Peyer's patch (tissue), 4 donors: ENCODE results near the gene NKIRAS2. TPM values are rescaled to one million over a fixed set of nuclear protein-coding genes. Genes with fewer than 3 reads are reported as not detected.
A peak's percentile ranks its signal among the peaks of the same experiment; 100 is the strongest.

ENCODE experiments used
- DNase-seq, 3 donors: peaks; one replicate each; pipeline ENCODE4 v3.0.0-alpha.2; 2017 to 2019
- H3K27ac ChIP-seq, 4 donors: fragments of 200-600 bp; sonication (generic); one replicate each; pipeline ENCODE4 v1.5.1; 2016 to 2019
- H3K27me3 ChIP-seq, 2 donors: fragments of 200-600 bp; sonication (generic); one replicate each; pipeline ENCODE4 v1.5.1; 2019
- H3K36me3 ChIP-seq, 3 donors: fragments of 200-600 bp; sonication (generic); one replicate each; pipeline ENCODE4 v1.5.1; 2016 to 2019
- H3K4me1 ChIP-seq, 4 donors: fragments of 200-600 bp; sonication (generic); one replicate each; pipeline ENCODE4 v1.5.1; 2016 to 2019
- H3K4me3 ChIP-seq, 4 donors: fragments of 200-600 bp; sonication (generic); 1 replicate in 3 of 4; 2 replicates in 1 of 4; pipeline ENCODE4 v1.5.1; 2016 to 2019; ENCODE audit warnings: mild to moderate bottlenecking in 1 of 4
- H3K9me3 ChIP-seq, 4 donors: fragments of 200-600 bp; sonication (generic); one replicate each; pipeline ENCODE4 v1.5.1; 2016 to 2019; ENCODE audit warnings: mild to moderate bottlenecking in 1 of 4
- POLR2A ChIP-seq, 2 donors: fragments of 450-650 bp; IDR thresholded peaks; one replicate each; pipeline ENCODE4 v1.5.1; 2017; ENCODE audit warnings: antibody characterized with exemption in 2 of 2, mild to moderate bottlenecking in 2 of 2, moderate library complexity in 2 of 2
- total RNA-seq, 4 donors: library from RNA; depleted of rRNA; stranded (reverse); fragments of >200 nt; gene quantifications; one replicate each; pipeline ENCODE4 v1.1.0, GENCODE V29; 2016
- TF ChIP-seq, protein P1 (sequence below), 6 experiments: fragments of 450-650 bp in 4 of 6; fragments of 200-600 bp in 2 of 6; sonication (generic) in 1 of 6; IDR thresholded peaks; one replicate each; pipeline ENCODE4 v1.5.1; 2017 to 2019; ENCODE audit warnings: antibody characterized with exemption in 6 of 6, mild to moderate bottlenecking in 3 of 6, moderate library complexity in 1 of 6

NKIRAS2 gene
- total RNA-seq, 4 donors from 2014 or later, result 22.1 to 38.1 (median 31.1) TPM

DNA sequence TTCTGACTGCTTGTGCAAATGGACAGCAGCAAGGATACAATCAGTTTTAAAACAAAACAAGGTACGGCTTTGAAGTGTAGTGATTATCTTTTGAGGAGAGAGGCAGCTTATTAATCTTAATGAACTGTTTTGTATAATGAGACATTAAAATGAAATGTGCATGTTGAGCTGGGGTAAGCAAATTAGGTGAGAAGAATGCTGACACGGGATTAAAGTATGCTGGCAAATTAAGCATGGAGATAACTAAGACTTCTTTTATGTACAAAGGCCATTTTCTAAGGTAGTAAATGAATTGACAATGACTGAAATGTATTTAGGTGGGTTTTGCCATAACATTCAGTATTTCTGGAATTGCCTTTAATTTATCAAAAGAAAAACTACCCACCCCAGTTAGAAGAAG lies 21.4 kb upstream of the NKIRAS2 start:
- no peak overlapping the region for H3K4me3 ChIP-seq
- peaks cover 0 to 26% (median 0%) of the 10 kb centered on the region in 4 donors for H3K4me1 ChIP-seq
- H3K9me3 ChIP-seq, result no peaks in the 10 kb centered on the region
- peaks cover 0 to 72% (median 0%) of the 10 kb centered on the region in 3 donors for H3K36me3 ChIP-seq
- no peak for DNase-seq
- H3K27ac ChIP-seq, result no peak overlapping the region
- no peaks in the 10 kb centered on the region for H3K27me3 ChIP-seq
- TF ChIP-seq POLR2A (IDR thresholded peaks at IDR 0.05), result no peak
- TF ChIP-seq, protein P1, sequence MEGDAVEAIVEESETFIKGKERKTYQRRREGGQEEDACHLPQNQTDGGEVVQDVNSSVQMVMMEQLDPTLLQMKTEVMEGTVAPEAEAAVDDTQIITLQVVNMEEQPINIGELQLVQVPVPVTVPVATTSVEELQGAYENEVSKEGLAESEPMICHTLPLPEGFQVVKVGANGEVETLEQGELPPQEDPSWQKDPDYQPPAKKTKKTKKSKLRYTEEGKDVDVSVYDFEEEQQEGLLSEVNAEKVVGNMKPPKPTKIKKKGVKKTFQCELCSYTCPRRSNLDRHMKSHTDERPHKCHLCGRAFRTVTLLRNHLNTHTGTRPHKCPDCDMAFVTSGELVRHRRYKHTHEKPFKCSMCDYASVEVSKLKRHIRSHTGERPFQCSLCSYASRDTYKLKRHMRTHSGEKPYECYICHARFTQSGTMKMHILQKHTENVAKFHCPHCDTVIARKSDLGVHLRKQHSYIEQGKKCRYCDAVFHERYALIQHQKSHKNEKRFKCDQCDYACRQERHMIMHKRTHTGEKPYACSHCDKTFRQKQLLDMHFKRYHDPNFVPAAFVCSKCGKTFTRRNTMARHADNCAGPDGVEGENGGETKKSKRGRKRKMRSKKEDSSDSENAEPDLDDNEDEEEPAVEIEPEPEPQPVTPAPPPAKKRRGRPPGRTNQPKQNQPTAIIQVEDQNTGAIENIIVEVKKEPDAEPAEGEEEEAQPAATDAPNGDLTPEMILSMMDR (IDR thresholded peaks at IDR 0.05), result no peak

DNA sequence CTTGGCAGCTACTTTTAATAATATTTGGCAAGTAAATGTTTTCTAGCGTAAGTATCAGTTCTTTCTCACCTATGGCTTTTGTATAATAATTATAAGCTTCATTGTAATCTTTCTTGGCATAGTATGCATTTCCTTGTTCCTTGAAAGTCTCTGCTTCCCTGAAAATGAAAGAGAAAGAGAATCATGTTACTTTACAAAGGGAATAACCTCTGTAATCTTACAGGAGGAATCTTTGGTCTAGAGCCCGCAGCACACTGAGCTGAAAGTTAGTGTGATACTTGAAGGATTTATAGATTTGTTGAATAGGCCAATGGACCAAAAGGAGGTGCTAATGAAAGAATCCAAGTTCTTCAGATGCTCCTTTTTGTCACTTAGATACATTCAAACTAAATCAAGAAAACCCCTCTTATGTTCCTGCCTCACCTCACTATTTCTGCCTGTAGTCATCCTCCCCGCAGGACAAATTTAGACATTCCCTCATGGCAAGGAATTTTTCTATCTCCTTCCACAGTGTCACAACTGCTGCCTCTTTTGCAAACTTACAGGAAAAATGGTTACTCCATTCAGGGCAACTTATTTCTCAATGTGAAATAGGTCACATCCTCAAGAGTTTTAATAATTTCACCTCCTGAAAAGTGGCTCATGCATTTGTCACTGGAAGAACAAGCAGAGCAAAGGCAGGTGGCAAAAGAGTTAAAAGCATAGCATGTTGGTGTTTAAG lies 19.3 kb upstream of the NKIRAS2 start:
- Histone ChIP-seq H3K27ac (peak overlapping the region in 3 of 4 donors; percentile 23 to 61 (median 34)), H3K9me3 (no peaks in the 10 kb centered on the region), H3K4me1 (peaks cover 0 to 34% (median 0%) of the 10 kb centered on the region in 4 donors), H3K27me3 (no peaks in the 10 kb centered on the region), H3K4me3 (no peak overlapping the region), H3K36me3 (peaks cover 0 to 52% (median 0%) of the 10 kb centered on the region in 3 donors)
- TF ChIP-seq, protein P1 (IDR thresholded peaks at IDR 0.05), result no peak
- DNase-seq, result no peak

DNA sequence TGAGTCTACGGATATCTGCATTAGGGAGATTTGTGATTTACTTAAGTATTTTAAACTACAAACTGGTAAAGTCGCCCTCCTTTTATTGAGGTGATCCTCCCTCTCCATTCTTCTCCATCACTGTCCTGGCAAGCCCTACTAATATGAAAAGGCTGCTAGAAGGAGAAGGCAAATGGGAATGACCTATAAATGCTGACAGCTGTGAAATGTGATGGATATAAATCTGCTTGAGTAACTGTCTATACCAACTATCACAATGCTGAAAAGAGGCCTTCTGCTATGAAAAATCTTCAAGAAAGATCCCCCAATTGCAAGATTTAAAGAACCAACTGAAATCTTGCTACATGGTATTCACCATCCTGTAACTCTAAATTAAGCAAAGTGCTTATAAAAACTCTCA lies 18.2 kb upstream of the NKIRAS2 start:
- Histone ChIP-seq H3K36me3 (peaks cover 0 to 40% (median 0%) of the 10 kb centered on the region in 3 donors), H3K27ac (no peak overlapping the region)

DNA sequence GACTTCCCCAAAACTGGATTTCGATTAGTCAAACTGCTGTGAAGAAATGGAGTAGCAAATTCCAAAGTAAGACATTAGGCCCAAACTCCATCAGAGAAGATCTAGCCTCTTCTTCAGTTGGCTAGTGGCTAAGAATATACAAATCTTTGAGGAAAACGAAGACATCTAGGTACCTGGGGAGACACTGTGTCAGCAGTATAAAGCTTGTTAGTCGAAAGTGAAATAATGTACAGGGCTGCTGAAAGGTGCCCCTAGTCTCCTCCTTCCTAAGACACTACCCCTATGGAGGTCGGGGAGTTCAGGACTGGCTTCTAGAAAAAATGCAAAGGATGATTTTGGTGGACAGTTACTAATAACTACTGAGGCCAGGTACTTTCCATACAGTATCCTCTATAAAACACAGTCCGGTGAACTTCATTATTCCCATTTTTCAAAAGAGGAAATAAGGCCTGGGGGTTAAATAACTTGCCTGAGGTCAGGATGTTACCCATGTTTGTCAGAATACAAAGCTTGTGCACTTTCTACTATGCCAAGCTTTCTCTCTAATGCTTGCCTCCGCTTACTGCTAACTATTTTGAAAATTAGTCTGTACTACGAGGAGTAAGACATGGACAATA lies 17.6 kb upstream of the NKIRAS2 start:
- H3K9me3 ChIP-seq, result no peaks in the 10 kb centered on the region
- H3K4me3 ChIP-seq, result no peak overlapping the region
- no peaks in the 10 kb centered on the region for H3K27me3 ChIP-seq
- H3K36me3 ChIP-seq, result peaks cover 0 to 39% (median 0%) of the 10 kb centered on the region in 3 donors
- peaks cover 0 to 34% (median 0%) of the 10 kb centered on the region in 4 donors for H3K4me1 ChIP-seq
- no peak for TF ChIP-seq POLR2A (IDR thresholded peaks at IDR 0.05)
- TF ChIP-seq, protein P1 (IDR thresholded peaks at IDR 0.05), result no peak
- H3K27ac ChIP-seq, result no peak overlapping the region
- no peak for DNase-seq

More for the DNA sequence above, 18.2 kb upstream of the NKIRAS2 start:
- no peak for DNase-seq
- H3K4me1 ChIP-seq, result peaks cover 0 to 34% (median 0%) of the 10 kb centered on the region in 4 donors
- H3K4me3 ChIP-seq, result no peak overlapping the region
- no peak for TF ChIP-seq POLR2A (IDR thresholded peaks at IDR 0.05)
- TF ChIP-seq, protein P1 (IDR thresholded peaks at IDR 0.05), result no peak
- H3K9me3 ChIP-seq, result no peaks in the 10 kb centered on the region
- H3K27me3 ChIP-seq, result no peaks in the 10 kb centered on the region

DNA sequence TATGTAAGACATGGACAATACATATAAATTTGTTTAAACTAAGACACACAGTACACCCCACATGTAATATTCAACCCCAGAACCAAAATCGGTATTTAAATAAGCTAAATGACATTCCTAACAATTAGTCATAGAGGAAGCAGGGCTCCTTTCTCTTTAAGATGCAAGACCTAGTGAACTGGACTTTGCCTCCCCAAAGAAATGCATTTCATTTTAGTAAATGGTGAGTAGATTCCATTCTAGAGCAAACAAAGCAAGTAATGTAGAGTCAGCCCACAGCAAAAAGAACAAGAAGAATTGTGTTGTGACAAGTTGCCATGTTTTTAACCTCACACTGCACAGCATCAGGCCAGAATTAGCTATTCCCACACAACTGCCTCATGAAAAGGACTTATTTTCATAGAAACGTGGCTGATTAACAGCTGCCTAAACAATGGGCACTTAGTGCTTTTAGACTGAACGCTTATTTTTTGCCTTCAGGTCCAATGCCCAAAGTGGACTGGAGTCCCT lies 17.0 kb upstream of the NKIRAS2 start:
- no peak for DNase-seq
- Histone ChIP-seq H3K4me3 (no peak overlapping the region), H3K27ac (peak overlapping the region in 1 of 4 donors; percentile 34), H3K36me3 (peaks cover 0 to 33% (median 0%) of the 10 kb centered on the region in 3 donors), H3K9me3 (no peaks in the 10 kb centered on the region), H3K27me3 (no peaks in the 10 kb centered on the region), H3K4me1 (peaks cover 0 to 34% (median 0%) of the 10 kb centered on the region in 4 donors)
- TF ChIP-seq, protein P1 (IDR thresholded peaks at IDR 0.05), result no peak
- no peak for TF ChIP-seq POLR2A (IDR thresholded peaks at IDR 0.05)
